ENCODE data around the gene LMAN2L.

GRCh38 chr2:96695602-96696001 is 44.3 kb downstream of the LMAN2L start:
- TF ChIP-seq CTCF (IDR thresholded peaks at IDR 0.05; ENCODE audit: insufficient read depth, low read length) = no peak
- TF ChIP-seq POLR2AphosphoS5 (IDR thresholded peaks at IDR 0.05; ENCODE audit: low read depth) = no peak
- TF ChIP-seq SPI1 (IDR thresholded peaks at IDR 0.05; ENCODE audit: borderline replicate concordance, low read depth) = no peak
